HL-60 (cell line): Measurements from ENCODE around the gene KLF6.

ENCODE experiments used
- DNase-seq, 2 experiments: peaks; one replicate each; pipeline ENCODE4 v3.0.0-alpha.2; 2010 to 2020; ENCODE audit warnings: low read depth in 1 of 2, low spot score in 1 of 2
- H3K27ac ChIP-seq: fragments of 250-450 bp; sonication (Bioruptor Pico); replicated peaks from 2 replicates; pipeline ENCODE4 v1.5.1; 2020; ENCODE audit warnings: mild to moderate bottlenecking, moderate library complexity
- H3K27me3 ChIP-seq: fragments of 250-450 bp; sonication (Bioruptor Pico); 2 replicates; pipeline ENCODE4 v1.5.1; 2021; ENCODE audit warnings: mild to moderate bottlenecking, moderate library complexity; ENCODE audit not compliant: insufficient read depth, poor library complexity, severe bottlenecking
- H3K4me3 ChIP-seq: replicated peaks from 2 replicates; pipeline ENCODE4 v1.5.1; 2011; ENCODE audit warnings: mild to moderate bottlenecking, control low read depth, low read length; ENCODE audit not compliant: insufficient read depth
- CTCF ChIP-seq: IDR thresholded peaks from one replicate; pipeline ENCODE4 v1.5.1; 2011; ENCODE audit warnings: low read length, control low read depth, inconsistent platforms; ENCODE audit not compliant: insufficient read depth
- GABPA ChIP-seq: IDR thresholded peaks from 2 replicates; pipeline ENCODE4 v1.6.1; 2012; ENCODE audit warnings: low read depth
- REST ChIP-seq: IDR thresholded peaks from 2 replicates; pipeline ENCODE4 v1.6.1; 2012; ENCODE audit warnings: low read depth; ENCODE audit not compliant: insufficient replicate concordance
- SPI1 ChIP-seq: IDR thresholded peaks from 2 replicates; pipeline ENCODE4 v1.6.1; 2012; ENCODE audit warnings: low read depth, mild to moderate bottlenecking, borderline replicate concordance

The KLF6 gene

GRCh38 chr10:3791974-3792633, 7.1 kb upstream of the KLF6 start:
- no peak overlapping the region for H3K27ac ChIP-seq
- H3K4me3 ChIP-seq: no peak overlapping the region
- DNase-seq: no peak
- TF ChIP-seq GABPA: no peak
- no peaks in the 10 kb centered on the region for H3K27me3 ChIP-seq

- DNase-seq: no peak
- H3K27me3 ChIP-seq: no peaks in the 10 kb centered on the region
- H3K27ac ChIP-seq: no peak overlapping the region
- no peak overlapping the region for H3K4me3 ChIP-seq
- no peak for TF ChIP-seq REST
- no peak for TF ChIP-seq CTCF
- TF ChIP-seq GABPA: no peak
- no peak for TF ChIP-seq SPI1
These were observed 5.8 kb upstream of the KLF6 start for GRCh38 chr10:3790858-3791257.

DNA sequence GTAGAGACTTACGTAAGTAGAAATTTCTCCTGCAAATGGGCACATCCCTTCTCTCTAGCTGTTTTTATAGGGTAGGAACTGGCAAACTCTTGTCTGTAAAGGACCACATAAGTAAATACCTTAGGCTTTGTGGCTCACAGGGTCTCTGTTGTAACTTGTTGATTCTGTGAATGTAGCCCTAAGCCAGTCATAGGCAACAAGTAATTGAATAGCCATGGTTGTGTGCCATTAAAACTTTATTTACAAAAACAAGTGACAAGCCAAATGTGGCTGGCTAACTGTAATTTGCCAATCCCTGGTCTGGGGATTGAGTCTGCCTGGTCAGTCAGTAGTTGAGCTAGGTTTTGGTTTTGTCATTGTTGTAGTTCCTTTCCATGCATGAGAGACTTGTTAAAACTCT, 5.3 kb upstream of the KLF6 start:
- no peak overlapping the region for H3K27ac ChIP-seq

More for the DNA sequence above, 5.3 kb upstream of the KLF6 start:
- no peak for DNase-seq
- TF ChIP-seq CTCF (no peak), REST (no peak), SPI1 (no peak), GABPA (no peak)
- H3K4me3 ChIP-seq: no peak overlapping the region
- H3K27me3 ChIP-seq: no peaks in the 10 kb centered on the region
